ENCODE measurements around the gene ADGRG1. TPM values are rescaled to one million over a fixed set of nuclear protein-coding genes. Genes with fewer than 3 reads are reported as not detected.

The ADGRG1 gene
- polyA plus RNA-seq, 4 donors: 5.1 to 87.7 (median 80.1) TPM

GRCh38 chr16:57714047-57714446, 85.6 kb downstream of the ADGRG1 start:
- no peak for DNase-seq (ENCODE audit: low read depth in 4 of 4, low spot score in 3 of 4)

Other genes starting within 250 kb of the ADGRG1 start
- gene CCL17, start 223.9 kb upstream of the ADGRG1 start, polyA plus RNA-seq (ENCODE audit: insufficient read length in 4 of 4): under 1 TPM in 2 of 4 donors, not detected in 2; 0.41 to 0.56 TPM
- gene CIAPIN1, start 181.2 kb upstream of the ADGRG1 start, polyA plus RNA-seq (ENCODE audit: insufficient read length in 4 of 4): 10 to 100 TPM; 52.6 to 96.9 (median 90.0) TPM
- 100 to 1,000 TPM in 1 of 4 donors, 10 to 100 TPM in 3; 41.2 to 113 (median 89.9) TPM for gene COQ9, start 181.2 kb upstream of the ADGRG1 start, polyA plus RNA-seq (ENCODE audit: insufficient read length in 4 of 4)
- gene POLR2C, start 166.0 kb upstream of the ADGRG1 start, polyA plus RNA-seq (ENCODE audit: insufficient read length in 4 of 4): 10 to 100 TPM; 69.6 to 89.1 (median 82.8) TPM
- 10 to 100 TPM; 23.8 to 37.8 (median 28.2) TPM for gene DOK4, start 142.1 kb upstream of the ADGRG1 start, polyA plus RNA-seq (ENCODE audit: insufficient read length in 4 of 4)
- gene CCDC102A, start 92.1 kb upstream of the ADGRG1 start, polyA plus RNA-seq (ENCODE audit: insufficient read length in 4 of 4): 10 to 100 TPM; 13.4 to 33.7 (median 18.6) TPM
- gene ADGRG5, start 86.0 kb upstream of the ADGRG1 start, polyA plus RNA-seq (ENCODE audit: insufficient read length in 4 of 4): 1 to 10 TPM in 2 of 4 donors, under 1 TPM in 2; 0.34 to 1.3 (median 1.1) TPM
- gene ADGRG3, start 39.7 kb downstream of the ADGRG1 start, polyA plus RNA-seq (ENCODE audit: insufficient read length in 4 of 4): under 1 TPM; 0.09 to 0.70 (median 0.36) TPM
- gene DRC7, start 66.2 kb downstream of the ADGRG1 start, polyA plus RNA-seq (ENCODE audit: insufficient read length in 4 of 4): 1 to 10 TPM in 3 of 4 donors, under 1 TPM in 1; 0.16 to 3.9 (median 2.7) TPM
- gene KATNB1, start 107.1 kb downstream of the ADGRG1 start, polyA plus RNA-seq (ENCODE audit: insufficient read length in 4 of 4): 10 to 100 TPM; 11.8 to 22.3 (median 19.6) TPM
- gene KIFC3, start 173.9 kb downstream of the ADGRG1 start, polyA plus RNA-seq (ENCODE audit: insufficient read length in 4 of 4): 10 to 100 TPM; 14.5 to 80.1 (median 43.7) TPM